Measurements from ENCODE around the gene PERP.

PERP gene

DNA sequence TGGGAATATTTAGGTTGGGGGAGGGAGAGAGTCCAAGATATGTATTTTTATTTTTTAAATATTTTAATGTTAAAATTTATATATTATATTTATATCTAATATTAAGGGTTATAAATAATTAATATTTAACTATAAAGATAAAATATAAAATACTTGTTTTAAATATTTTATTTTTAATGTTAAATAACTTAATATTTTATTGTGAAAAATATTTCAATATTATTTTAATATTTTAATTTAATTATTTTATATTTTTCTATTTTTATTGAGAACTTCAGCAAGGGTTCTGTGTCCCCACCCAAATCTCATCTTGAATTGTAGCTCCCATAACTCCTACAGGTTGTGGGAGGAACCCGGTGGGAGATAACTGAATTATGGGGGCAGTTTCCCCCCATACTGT, 34.0 kb downstream of the PERP start:
- FAIRE-seq (no peak), DNase-seq (ENCODE audit: insufficient read length, low spot score) (no peak)

DNA sequence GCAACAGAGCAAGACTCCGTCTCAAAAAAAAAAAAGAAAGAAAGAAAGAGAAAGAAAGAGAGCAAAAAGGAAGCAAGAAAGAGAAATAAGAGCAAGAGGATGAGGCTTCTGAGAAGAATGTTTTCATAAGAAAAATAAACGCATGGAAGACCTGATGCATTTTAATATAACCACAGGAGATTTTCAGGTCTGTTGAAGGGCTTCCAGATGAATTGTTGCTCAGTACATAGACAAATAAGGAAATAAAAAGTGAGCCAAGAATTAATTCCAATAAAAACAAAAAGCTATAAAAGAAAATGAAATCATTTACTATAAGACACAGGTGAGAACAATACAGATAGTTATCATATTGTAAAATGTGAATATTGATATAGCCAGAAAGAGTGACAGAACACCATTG, 43.5 kb downstream of the PERP start:
- FAIRE-seq (no peak), DNase-seq (ENCODE audit: insufficient read length, low spot score) (no peak)

DNA sequence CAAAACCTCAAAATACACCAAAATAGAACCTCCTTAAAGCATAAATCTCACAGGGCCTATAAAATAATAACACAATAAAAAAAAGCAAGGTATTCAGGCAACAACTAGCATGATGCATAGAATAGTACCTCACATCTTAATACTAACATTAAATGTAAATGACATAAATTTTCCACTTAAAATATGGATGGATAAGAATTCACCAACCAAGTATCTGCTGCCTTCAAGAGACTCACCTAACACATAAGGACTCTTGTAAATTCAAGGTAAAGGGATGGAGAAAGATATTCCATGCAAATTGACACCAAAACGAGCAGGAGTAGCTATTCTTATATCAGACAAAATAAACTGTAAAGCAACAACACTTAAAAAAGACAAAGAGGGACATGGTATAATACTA, 52.2 kb downstream of the PERP start:
- DNase-seq (ENCODE audit: insufficient read length, low spot score) = no peak

DNA sequence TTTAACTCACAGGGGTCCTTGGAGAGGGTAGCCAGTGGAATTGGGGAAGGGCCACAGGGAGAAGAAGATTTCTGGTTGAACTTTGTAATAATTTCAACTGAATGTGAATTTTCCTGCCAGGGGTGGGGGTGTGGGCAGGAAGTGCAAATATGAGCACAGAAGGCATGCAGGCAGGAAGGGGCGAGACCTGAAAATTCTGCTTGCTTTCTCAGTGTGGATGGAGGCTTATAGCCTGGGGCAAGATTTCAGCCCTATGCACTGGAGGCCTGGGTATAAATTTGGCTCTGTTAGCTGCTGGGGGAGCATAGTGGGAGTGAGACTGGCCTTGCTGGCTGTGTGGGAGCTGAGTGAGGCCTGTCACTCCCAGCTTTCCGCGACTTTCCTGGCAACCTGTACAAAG, 54.4 kb downstream of the PERP start:
- FAIRE-seq = no peak
- DNase-seq (ENCODE audit: insufficient read length, low spot score) = no peak

More for the DNA sequence above, 52.2 kb downstream of the PERP start:
- FAIRE-seq = no peak

DNA sequence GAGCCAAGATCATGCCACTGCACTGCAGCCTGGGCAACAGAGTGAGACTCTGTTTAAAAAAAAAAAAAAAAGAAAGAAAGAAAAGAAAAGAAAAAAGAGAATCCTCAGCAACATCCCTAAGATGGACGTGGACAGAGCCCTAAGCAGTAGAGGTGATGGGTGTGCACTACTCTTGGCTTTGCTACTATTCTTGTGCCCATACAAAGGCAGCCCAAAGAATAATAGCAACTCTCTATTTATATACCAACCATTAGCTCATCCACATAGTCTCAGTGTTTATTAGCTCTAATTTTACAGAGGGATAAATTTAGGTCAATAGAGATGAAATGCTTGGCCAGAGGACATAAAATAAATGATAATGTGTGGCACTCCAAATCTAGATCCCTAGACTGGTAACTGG, 62.2 kb downstream of the PERP start:
- DNase-seq (ENCODE audit: insufficient read length, low spot score) (no peak), FAIRE-seq (no peak)

DNA sequence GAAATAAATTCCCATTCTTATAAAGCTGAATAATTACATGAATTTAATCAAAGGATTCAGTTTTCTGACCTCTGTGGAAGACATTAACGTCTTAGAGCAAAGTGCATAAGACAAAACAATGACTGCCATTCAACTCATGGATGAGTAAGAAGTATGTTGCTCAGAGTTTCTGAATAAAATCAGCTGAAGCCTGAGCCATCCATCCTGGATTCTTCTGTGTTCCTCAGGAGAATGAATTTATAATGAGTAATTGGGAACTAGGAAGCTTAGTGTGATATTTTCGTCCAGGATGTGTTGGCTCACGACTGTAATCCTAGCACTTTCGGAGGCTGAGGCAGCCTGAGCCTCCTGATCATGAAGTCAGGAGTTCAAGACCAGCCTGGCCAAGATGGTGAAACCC, 62.8 kb downstream of the PERP start:
- DNase-seq (ENCODE audit: insufficient read length, low spot score) (no peak), FAIRE-seq (no peak)
